ENCODE results near the gene PRAF2.

The PRAF2 gene, protein sequence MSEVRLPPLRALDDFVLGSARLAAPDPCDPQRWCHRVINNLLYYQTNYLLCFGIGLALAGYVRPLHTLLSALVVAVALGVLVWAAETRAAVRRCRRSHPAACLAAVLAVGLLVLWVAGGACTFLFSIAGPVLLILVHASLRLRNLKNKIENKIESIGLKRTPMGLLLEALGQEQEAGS

DNA sequence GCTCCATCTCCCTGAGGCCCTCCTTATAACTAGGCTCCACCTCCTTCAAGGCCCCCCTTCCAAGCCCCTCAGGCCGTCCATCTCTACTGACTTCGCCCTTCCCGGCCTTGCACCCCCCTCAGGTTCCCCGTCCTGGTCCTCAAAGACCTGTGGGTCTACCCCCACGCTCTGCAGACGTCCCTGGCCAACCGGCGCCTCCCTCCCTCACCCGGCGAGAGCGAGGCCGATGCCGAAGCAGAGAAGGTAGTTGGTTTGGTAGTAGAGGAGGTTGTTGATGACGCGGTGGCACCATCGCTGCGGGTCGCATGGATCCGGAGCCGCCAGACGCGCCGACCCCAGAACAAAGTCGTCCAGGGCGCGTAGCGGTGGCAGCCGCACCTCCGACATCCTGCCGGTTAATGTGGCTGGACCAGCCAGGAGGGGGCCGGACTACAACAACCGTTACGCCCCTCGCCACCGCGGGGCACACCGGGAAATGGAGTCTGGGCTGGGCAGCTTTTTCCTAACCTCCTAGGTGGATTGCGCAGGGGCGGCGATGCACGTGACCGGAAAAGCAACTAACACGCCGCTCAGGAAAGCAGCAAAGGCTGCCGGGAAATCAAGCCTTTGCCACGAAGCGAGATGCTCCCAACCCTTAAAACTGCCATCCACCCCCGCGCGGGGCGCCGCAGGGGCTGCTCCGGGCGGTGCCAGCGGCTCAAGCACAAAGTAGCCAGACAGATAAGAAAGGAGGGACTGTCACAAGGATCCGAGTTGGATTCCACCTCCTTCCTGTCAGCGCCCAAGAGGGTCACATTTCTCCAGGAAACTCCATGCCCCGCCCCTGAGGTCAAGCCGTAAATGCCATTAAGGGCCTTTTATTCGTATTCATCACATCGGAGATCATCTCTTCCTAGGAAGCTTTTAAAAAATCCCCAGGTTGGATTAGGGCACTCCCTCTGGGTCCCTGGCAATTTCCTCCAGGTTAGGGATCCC is at the start of gene PRAF2:
PRAF2 (minus strand) TSS at position 402 of the 975 bp plus-strand sequence; CDS start at position 387, 15 bp downstream.
- DNase-seq (ENCODE audit: low read depth) = peak; percentile 74

GRCh38 chrX:49122499-49122898 is 48.7 kb upstream of the PRAF2 start:
- no peak for DNase-seq (ENCODE audit: low read depth)

GRCh38 chrX:49120091-49120490 is 46.3 kb upstream of the PRAF2 start:
- DNase-seq (ENCODE audit: low read depth) = no peak

DNA sequence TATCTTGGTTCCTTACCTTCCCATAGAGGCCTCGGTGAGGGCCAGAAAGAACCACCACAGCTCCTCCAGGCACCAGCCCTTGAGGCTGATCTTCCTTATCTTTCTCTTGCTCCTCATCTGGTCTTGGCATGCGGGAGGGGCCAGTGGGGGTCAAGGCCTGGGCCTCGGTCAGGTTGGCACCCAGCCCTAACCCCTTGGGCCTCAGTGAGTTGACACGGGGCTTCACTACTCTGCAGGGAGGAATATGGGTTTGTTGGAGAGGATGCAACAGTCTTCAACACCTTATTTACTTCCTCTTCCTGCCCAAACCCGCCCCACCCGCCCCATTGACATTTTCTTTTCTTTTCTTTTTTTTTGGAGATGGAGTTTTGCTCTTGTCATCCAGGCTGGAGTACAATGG is 43.8 kb upstream of the PRAF2 start:
- DNase-seq (ENCODE audit: low read depth) = no peak

- no peak for DNase-seq (ENCODE audit: low read depth)
These were observed 42.9 kb upstream of the PRAF2 start for GRCh38 chrX:49116716-49117115.

GRCh38 chrX:49116076-49116475 is 42.3 kb upstream of the PRAF2 start:
- no peak for DNase-seq (ENCODE audit: low read depth)

DNA sequence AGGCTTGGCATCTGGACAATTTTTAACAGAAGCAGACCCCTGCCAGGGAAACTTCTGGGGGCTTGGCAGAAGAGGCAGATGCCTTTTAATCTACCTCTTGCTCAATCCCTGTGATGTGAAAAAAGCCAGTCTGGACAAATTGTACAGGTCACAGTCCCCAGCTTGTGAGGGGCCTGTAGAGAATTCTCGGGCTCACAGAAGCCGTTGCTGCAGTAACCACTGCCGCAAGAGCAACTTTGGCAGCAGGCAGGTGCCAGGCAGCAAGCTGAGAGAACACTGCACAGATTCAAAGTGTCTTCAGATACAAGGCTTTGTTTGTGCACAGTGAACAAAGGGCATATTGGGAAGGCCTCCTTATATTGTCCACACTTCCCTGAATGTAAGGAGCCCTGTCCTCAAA is 38.0 kb upstream of the PRAF2 start:
- DNase-seq (ENCODE audit: low read depth) = no peak

GRCh38 chrX:49110417-49110816 is 36.6 kb upstream of the PRAF2 start:
- no peak for DNase-seq (ENCODE audit: low read depth)

DNA sequence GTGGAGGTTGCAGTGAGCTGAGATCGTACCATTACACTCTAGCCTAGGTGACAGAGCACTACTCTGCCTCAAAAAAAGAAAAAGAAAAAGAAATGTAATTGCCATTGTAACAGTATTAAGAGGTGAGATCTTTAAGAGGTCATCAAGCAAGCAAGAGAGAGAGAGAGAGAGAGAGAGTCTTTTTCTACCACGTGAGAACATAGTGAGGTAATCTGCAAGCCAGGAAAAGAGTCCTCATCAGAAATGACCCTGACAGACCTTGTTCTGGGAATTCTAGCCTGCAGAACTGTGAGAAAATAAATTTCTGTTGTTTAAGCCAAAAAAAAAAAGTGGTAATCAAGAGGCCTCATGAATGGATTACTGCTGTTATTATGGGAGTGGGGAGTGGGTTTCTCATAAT is 34.8 kb upstream of the PRAF2 start:
- no peak for DNase-seq (ENCODE audit: low read depth)

GRCh38 chrX:49106930-49107329 is 33.1 kb upstream of the PRAF2 start:
- DNase-seq (ENCODE audit: low read depth) = no peak

DNA sequence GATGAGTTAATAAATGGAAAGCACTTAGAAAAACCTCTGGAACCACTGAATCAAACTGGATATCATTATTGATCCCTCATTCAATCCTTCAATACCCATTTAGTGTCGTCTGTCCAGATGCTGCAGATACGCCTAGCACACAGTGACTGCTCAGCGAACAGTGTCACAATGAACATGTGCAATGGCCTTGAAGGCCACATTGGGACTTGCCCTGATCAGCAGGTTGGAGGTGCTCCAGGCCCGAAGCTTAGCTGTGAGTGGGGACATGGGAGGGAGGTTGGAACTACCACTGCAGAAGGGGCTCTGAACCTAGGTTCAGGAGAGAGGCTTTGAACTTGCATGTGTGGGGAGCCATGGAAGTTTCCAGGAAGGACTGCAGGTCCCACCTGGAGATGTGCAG is 32.5 kb upstream of the PRAF2 start:
- no peak for DNase-seq (ENCODE audit: low read depth)

DNA sequence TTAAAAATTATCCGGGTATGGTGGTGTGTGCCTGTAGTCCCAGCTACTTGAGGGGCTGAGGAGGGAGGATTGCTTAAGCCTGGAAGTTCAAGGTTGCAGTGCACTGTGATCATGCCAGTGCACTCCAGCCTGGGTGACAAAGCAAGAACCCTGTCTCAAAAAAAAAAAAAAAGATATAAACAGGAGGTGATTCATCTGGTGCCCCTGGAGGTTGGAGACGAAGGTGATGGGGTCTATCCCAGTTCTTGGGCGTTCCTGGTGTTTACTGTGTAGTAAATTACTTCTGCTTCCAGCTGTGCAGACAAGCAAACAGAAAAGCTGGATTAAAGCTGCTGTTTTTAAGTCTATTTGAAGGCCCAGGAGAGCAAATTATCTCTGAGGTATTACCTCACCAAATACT is 29.8 kb upstream of the PRAF2 start:
- no peak for DNase-seq (ENCODE audit: low read depth)

DNA sequence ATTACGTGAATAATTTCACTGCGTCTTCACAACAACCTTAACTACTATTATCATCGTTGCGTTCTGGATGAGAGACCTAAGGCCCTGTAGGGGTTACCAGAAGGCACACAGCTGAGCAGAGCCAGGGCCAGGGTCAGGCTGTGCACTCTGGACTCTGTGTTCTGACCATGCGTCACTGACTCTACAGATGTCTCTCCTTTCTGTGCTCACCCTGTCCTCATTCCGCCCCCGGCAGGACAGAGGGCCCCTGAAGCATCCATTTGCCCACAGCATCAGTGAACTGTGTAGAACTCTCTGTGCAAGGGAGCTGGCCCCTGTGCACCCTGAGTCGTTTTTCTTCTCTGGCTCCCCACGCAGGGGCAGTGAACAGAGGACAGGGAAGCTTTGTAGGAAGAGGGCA is 28.4 kb upstream of the PRAF2 start:
- DNase-seq (ENCODE audit: low read depth) = no peak

DNA sequence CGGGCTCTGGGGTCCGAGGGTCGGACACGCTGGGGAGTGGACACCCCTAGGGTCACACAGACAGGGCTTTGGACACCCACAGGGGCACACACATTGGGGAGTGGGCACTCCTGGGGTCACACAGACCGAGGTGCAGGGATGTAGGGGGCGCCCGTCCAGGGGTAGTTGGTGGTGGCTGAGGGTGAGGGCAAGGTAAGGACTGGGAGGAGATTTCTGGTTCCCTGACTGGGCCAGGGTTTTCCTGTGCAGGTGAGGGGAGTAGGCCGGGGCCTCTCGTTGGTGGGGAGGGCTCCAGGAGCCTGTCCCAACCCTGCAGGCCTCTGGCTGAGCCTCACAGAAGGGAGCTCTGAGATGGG is 27.8 kb upstream of the PRAF2 start:
- DNase-seq (ENCODE audit: low read depth) = no peak

DNA sequence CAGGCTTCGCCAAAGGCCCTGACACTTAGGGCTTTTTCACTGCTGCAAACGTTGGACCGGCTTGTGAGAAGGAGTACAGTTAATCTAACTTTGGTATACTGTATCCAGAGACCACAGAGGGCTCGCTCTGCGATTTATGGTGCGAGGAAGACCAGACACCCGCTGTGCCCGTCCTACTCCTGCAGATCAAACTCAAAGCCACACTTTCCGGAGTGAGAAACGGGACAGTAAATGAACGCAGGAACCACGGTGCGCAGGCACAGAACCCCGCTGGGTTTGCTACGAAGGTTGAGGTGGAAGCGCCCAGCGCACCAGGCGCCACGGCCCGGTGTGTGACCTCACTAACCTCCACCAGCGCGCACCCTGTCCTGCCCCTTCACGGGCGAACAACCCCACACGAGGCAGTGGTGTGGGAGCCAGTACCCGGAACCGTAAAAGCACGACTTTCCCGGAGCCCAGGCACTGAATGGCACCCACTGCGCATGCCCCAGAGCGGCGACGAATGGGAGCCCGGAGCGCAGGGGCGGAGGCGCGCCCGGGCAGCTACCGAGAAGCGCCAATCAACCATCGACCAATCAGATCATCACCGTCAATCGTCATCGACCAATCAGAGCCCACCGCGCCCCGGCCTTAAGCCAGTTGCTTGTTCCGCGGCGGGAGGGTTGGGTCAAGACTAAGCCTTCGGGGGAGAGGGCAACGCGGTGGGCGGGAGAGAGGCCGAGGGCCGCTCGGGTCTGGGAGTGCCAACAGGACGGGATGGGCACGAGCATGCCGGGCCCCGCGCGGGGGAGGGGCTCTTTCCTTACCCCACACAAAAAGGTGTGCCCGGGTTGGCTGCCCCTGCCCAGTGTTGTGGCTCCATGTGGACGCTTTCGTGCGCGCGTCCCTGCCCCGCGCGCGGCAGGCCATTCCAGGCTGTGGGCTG is 27.2 kb upstream of the PRAF2 start:
- peak; percentile 61 for DNase-seq (ENCODE audit: low read depth)

DNA sequence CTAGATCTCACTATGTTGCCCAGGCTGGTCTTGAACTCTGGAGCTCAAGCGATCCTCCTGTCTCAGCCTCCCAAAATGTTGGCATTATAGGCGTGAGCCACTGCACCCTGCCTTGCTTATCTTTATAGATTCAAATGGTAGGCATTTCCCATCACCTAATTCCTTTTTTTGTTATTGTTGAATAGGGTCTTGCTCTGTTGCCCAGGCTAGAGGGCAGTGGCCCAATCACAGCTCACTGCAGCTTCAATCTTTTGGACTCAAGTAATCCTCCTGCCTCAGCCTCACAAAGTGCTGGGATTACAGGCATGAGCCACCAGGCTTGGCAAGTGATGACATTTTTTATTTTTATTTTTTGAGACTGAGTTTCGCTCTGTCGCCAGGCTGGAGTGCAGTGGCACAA is 22.6 kb upstream of the PRAF2 start:
- DNase-seq (ENCODE audit: low read depth) = no peak

GRCh38 chrX:49089553-49089952 is 15.8 kb upstream of the PRAF2 start:
- DNase-seq (ENCODE audit: low read depth) = no peak

- DNase-seq (ENCODE audit: low read depth) = no peak
These were observed 8.6 kb upstream of the PRAF2 start for GRCh38 chrX:49082271-49082871.

GRCh38 chrX:49079489-49080428 is 6.0 kb upstream of the PRAF2 start, which contains the start of gene WDR45:
TSS of gene WDR45 (minus strand) at chrX:49079887. CDS start at chrX:49078095, 1,792 bp downstream.
- DNase-seq (ENCODE audit: low read depth) = peak; percentile 32

DNA sequence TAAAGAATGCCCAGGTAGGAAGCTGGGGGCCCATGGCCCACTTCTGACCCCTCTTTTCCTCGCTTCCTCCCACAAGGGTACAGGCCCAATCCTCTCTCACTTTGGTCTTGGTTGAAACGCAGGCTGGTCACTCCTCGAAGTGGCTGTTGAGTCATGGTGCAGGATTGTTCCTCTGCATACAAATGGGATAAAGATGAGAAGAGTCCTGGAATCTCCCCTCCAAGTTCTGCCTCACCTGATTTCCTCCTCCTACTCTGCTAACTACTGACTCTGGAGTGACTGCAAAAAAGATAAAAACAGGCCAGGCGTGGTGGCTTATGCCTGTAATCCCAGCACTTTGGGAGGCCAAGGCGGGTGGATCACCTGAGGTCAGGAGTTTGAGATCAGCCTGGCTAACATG is 4.1 kb upstream of the PRAF2 start:
- DNase-seq (ENCODE audit: low read depth) = no peak

- no peak for DNase-seq (ENCODE audit: low read depth)
These were observed 1.5 kb upstream of the PRAF2 start for GRCh38 chrX:49075347-49075746.

All from stimulated activated CD8-positive, alpha-beta memory T cell treated with anti-CD3 and anti-CD28 coated beads, Interleukin-7, amount 100 ng/mL, for 24 hours (primary cell).